WTC11 (cell line): ENCODE data around the gene FRRS1. TPM values are rescaled to one million over a fixed set of nuclear protein-coding genes. Genes with fewer than 3 reads are reported as not detected.

Source experiments
- ATAC-seq: fragments of 200-7000 bp; cut with Tn5 transposase; 2 replicates; pipeline ENCODE4 v1.10.0; 2021; ENCODE audit warnings: mild to moderate bottlenecking, moderate library complexity
- CTCF ChIA-PET: fragments of 300-600 bp; sonication (Branson Sonifier 250); formaldehyde crosslinking; loops from one replicate; lab custom pipeline; 2021; ENCODE audit warnings: antibody characterized with exemption; lab: Charles Lee
- POLR2A ChIA-PET: fragments of 350-600 bp; sonication (Branson Sonifier 250); formaldehyde crosslinking; loops from one replicate; lab custom pipeline; 2021; ENCODE audit warnings: antibody characterized with exemption; lab: Charles Lee
- DNase-seq: peaks from one replicate; pipeline ENCODE4 v3.0.0; 2021; ENCODE audit warnings: low spot score
- H3K27ac Mint-ChIP-seq: 2 replicates; pipeline ENCODE4 v1.8.0; 2021; ENCODE audit warnings: mixed read lengths
- H3K27me3 Mint-ChIP-seq: 2 replicates; pipeline ENCODE4 v1.8.0; 2021; ENCODE audit warnings: low read depth, mild to moderate bottlenecking, moderate library complexity, mixed read lengths
- H3K36me3 Mint-ChIP-seq: 2 replicates; pipeline ENCODE4 v1.8.0; 2021; ENCODE audit warnings: mixed read lengths
- H3K4me1 Mint-ChIP-seq: 2 replicates; pipeline ENCODE4 v1.8.0; 2022; ENCODE audit warnings: mixed read lengths
- H3K4me3 Mint-ChIP-seq: 2 replicates; pipeline ENCODE4 v1.8.0; 2021; ENCODE audit warnings: mild to moderate bottlenecking, moderate library complexity, mixed read lengths
- H3K9me3 Mint-ChIP-seq: 2 replicates; pipeline ENCODE4 v1.8.0; 2021; ENCODE audit warnings: mixed read lengths
- ATF1 ChIP-seq: sonication (generic); formaldehyde crosslinking; IDR thresholded peaks from 2 replicates; pipeline ENCODE4 v1.8.1; 2023; ENCODE audit warnings: mild to moderate bottlenecking, moderate library complexity, missing genetic modification reagents
- ATF3 ChIP-seq: sonication (generic); formaldehyde crosslinking; conservative IDR thresholded peaks from 2 replicates; pipeline ENCODE4 v1.8.1; 2022; ENCODE audit warnings: mild to moderate bottlenecking, missing genetic modification reagents
- CDX4 ChIP-seq: fragments of 250-450 bp; sonication (Bioruptor Pico); IDR thresholded peaks from 2 replicates; pipeline ENCODE4 v1.9.0; 2021; ENCODE audit warnings: moderate library complexity, mild to moderate bottlenecking, inconsistent platforms, borderline replicate concordance
- CREM ChIP-seq: sonication (generic); formaldehyde crosslinking; IDR thresholded peaks from 2 replicates; pipeline ENCODE4 v1.8.1; 2022; ENCODE audit warnings: mild to moderate bottlenecking, missing genetic modification reagents, moderate library complexity
- ELF4 ChIP-seq: sonication (generic); formaldehyde crosslinking; IDR thresholded peaks from 2 replicates; pipeline ENCODE4 v1.8.1; 2022; ENCODE audit warnings: low read depth, mild to moderate bottlenecking, moderate library complexity, missing genetic modification reagents
- EMX1 ChIP-seq: fragments of 250-450 bp; sonication (Bioruptor Pico); IDR thresholded peaks from 2 replicates; pipeline ENCODE4 v1.8.0; 2021; ENCODE audit warnings: mild to moderate bottlenecking
- ERG ChIP-seq: fragments of 250-450 bp; sonication (Bioruptor Pico); IDR thresholded peaks from 2 replicates; pipeline ENCODE4 v1.8.0; 2021; ENCODE audit warnings: mild to moderate bottlenecking
- FOXJ3 ChIP-seq: sonication (generic); formaldehyde crosslinking; IDR thresholded peaks from 2 replicates; pipeline ENCODE4 v1.9.0; 2021; ENCODE audit warnings: missing genetic modification reagents, mild to moderate bottlenecking, borderline replicate concordance
- FOXP4 ChIP-seq: sonication (generic); formaldehyde crosslinking; IDR thresholded peaks from 2 replicates; pipeline ENCODE4 v1.8.0; 2022; ENCODE audit warnings: mild to moderate bottlenecking, missing genetic modification reagents
- GTF2I ChIP-seq: fragments of 250-450 bp; sonication (Bioruptor Pico); conservative IDR thresholded peaks from 2 replicates; pipeline ENCODE4 v1.4.0; 2021; ENCODE audit warnings: mild to moderate bottlenecking
- IRF2 ChIP-seq: sonication (generic); formaldehyde crosslinking; IDR thresholded peaks from 2 replicates; pipeline ENCODE4 v1.8.0; 2022; ENCODE audit warnings: low read depth, missing genetic modification reagents, borderline replicate concordance
- MYBL2 ChIP-seq: sonication (generic); formaldehyde crosslinking; IDR thresholded peaks from 2 replicates; pipeline ENCODE4 v1.8.1; 2023; ENCODE audit warnings: mild to moderate bottlenecking, moderate library complexity, missing genetic modification reagents
- NFATC4 ChIP-seq: fragments of 250-450 bp; sonication (Bioruptor Pico); IDR thresholded peaks from 2 replicates; pipeline ENCODE4 v1.9.0; 2021; ENCODE audit warnings: mild to moderate bottlenecking
- NFE2L1 ChIP-seq: sonication (generic); formaldehyde crosslinking; IDR thresholded peaks from 2 replicates; pipeline ENCODE4 v1.8.1; 2023; ENCODE audit warnings: missing genetic modification reagents
- NFYB ChIP-seq: sonication (generic); formaldehyde crosslinking; conservative IDR thresholded peaks from 2 replicates; pipeline ENCODE4 v1.8.0; 2022; ENCODE audit warnings: low read depth, missing genetic modification reagents
- NR1H2 ChIP-seq: sonication (generic); formaldehyde crosslinking; IDR thresholded peaks from 2 replicates; pipeline ENCODE4 v1.9.0; 2021; ENCODE audit warnings: mild to moderate bottlenecking, moderate library complexity, missing genetic modification reagents
- NR2C2 ChIP-seq: sonication (generic); formaldehyde crosslinking; IDR thresholded peaks from 2 replicates; pipeline ENCODE4 v1.8.0; 2022; ENCODE audit warnings: mild to moderate bottlenecking, missing genetic modification reagents
- NR3C1 ChIP-seq: sonication (generic); formaldehyde crosslinking; conservative IDR thresholded peaks from 2 replicates; pipeline ENCODE4 v1.8.1; 2023; ENCODE audit warnings: low read depth, mild to moderate bottlenecking, missing genetic modification reagents
- PRDM15 ChIP-seq: sonication (generic); formaldehyde crosslinking; IDR thresholded peaks from 2 replicates; pipeline ENCODE4 v1.8.0; 2022; ENCODE audit warnings: missing genetic modification reagents
- PREB ChIP-seq: sonication (generic); formaldehyde crosslinking; IDR thresholded peaks from 2 replicates; pipeline ENCODE4 v1.8.1; 2022; ENCODE audit warnings: mild to moderate bottlenecking, missing genetic modification reagents, moderate library complexity, borderline replicate concordance
- TCF7 ChIP-seq: sonication (generic); formaldehyde crosslinking; IDR thresholded peaks from 2 replicates; pipeline ENCODE4 v1.8.0; 2022; ENCODE audit warnings: mild to moderate bottlenecking, low read depth, missing genetic modification reagents, moderate library complexity
- TEAD1 ChIP-seq: sonication (generic); formaldehyde crosslinking; IDR thresholded peaks from 2 replicates; pipeline ENCODE4 v1.8.0; 2022; ENCODE audit warnings: mild to moderate bottlenecking, missing genetic modification reagents
- TEAD4 ChIP-seq: sonication (generic); formaldehyde crosslinking; IDR thresholded peaks from 2 replicates; pipeline ENCODE4 v1.8.0; 2022; ENCODE audit warnings: mild to moderate bottlenecking, missing genetic modification reagents
- ZNF121 ChIP-seq: sonication (generic); formaldehyde crosslinking; IDR thresholded peaks from 2 replicates; pipeline ENCODE4 v1.8.0; 2023; ENCODE audit warnings: missing genetic modification reagents
- ZNF396 ChIP-seq: fragments of 250-450 bp; sonication (Bioruptor Pico); IDR thresholded peaks from 2 replicates; pipeline ENCODE4 v1.8.0; 2021; ENCODE audit warnings: mild to moderate bottlenecking, moderate library complexity, borderline replicate concordance
- ZNF425 ChIP-seq: fragments of 250-450 bp; sonication (Bioruptor Pico); conservative IDR thresholded peaks from 2 replicates; pipeline ENCODE4 v1.9.0; 2021; ENCODE audit warnings: mild to moderate bottlenecking
- total RNA-seq: library from RNA; stranded (reverse); gene quantifications from 3 replicates; pipeline ENCODE4 v1.2.3, GENCODE V29; 2021

The FRRS1 gene
- total RNA-seq, 1 experiment from 2014 or later, result 6.2 TPM

GRCh38 chr1:99748419-99748818 is 18.0 kb downstream of the FRRS1 start:
- H3K36me3 Mint-ChIP-seq, result peaks cover 10% of the 10 kb centered on the region
- ATAC-seq, result no peak
- no peak overlapping the region for H3K27ac Mint-ChIP-seq
- no peak for DNase-seq
- ChIA-PET POLR2A (no interaction called here), CTCF (no interaction called here)
- peaks cover 8% of the 10 kb centered on the region for H3K4me1 Mint-ChIP-seq
- H3K27me3 Mint-ChIP-seq, result no peaks in the 10 kb centered on the region
- no peak overlapping the region for H3K4me3 Mint-ChIP-seq
- H3K9me3 Mint-ChIP-seq, result peaks cover 4% of the 10 kb centered on the region; the same call in 1 of the 2 replicates
- TF ChIP-seq TEAD1 (CRISPR knock-in tag) (no peak), ZNF425 (no peak), MYBL2 (CRISPR knock-in tag) (no peak), NR1H2 (CRISPR knock-in tag) (no peak), NFYB (CRISPR knock-in tag) (no peak), TCF7 (CRISPR knock-in tag) (no peak), TEAD4 (no peak), CDX4 (CRISPR knock-in tag) (no peak), NFE2L1 (CRISPR knock-in tag) (no peak), FOXP4 (CRISPR knock-in tag) (no peak), PRDM15 (no peak), PREB (CRISPR knock-in tag) (no peak), ZNF396 (CRISPR knock-in tag) (no peak)
- TF ChIP-seq, all 79 proteins: peak for 0

- no peak overlapping the region for H3K4me3 Mint-ChIP-seq
- DNase-seq, result no peak
- H3K27me3 Mint-ChIP-seq, result no peaks in the 10 kb centered on the region
- peaks cover 8% of the 10 kb centered on the region for H3K4me1 Mint-ChIP-seq
- H3K36me3 Mint-ChIP-seq, result peaks cover 10% of the 10 kb centered on the region
- ChIA-PET CTCF (no interaction called here), POLR2A (no interaction called here)
- H3K27ac Mint-ChIP-seq, result no peak overlapping the region
- H3K9me3 Mint-ChIP-seq, result no peaks in the 10 kb centered on the region
- no peak for ATAC-seq
- TF ChIP-seq ZNF396 (CRISPR knock-in tag) (no peak), GTF2I (CRISPR knock-in tag) (no peak), CREM (no peak), ZNF121 (CRISPR knock-in tag) (no peak), FOXJ3 (CRISPR knock-in tag) (no peak), NR3C1 (no peak), IRF2 (CRISPR knock-in tag) (no peak), ATF1 (CRISPR knock-in tag) (no peak), NR2C2 (CRISPR knock-in tag) (no peak), EMX1 (CRISPR knock-in tag) (no peak), ELF4 (CRISPR knock-in tag) (no peak), ATF3 (CRISPR knock-in tag) (no peak), NFATC4 (CRISPR knock-in tag) (no peak), ERG (CRISPR knock-in tag) (no peak)
Observed at GRCh38 chr1:99745684-99746083, 20.8 kb downstream of the FRRS1 start.
